CD4-positive, alpha-beta T cell treated with Interleukin-4 for 4 hours (primary cell): ENCODE data around the gene LRIT1.

Experiments
- DNase-seq: peaks from one replicate; pipeline ENCODE4 v3.0.0-alpha.2; 2020

Gene LRIT1

GRCh38 chr10:84248794-84249193 lies 7.4 kb upstream of the LRIT1 start:
- DNase-seq = no peak

GRCh38 chr10:84247496-84247895 lies 6.2 kb upstream of the LRIT1 start:
- no peak for DNase-seq

GRCh38 chr10:84244651-84245270 lies 3.4 kb upstream of the LRIT1 start, which contains the start of gene RGR:
Gene RGR (plus strand): TSS chr10:84245053. CDS start chr10:84245091, 38 bp downstream.
- no peak for DNase-seq

- DNase-seq = no peak
Measured at GRCh38 chr10:84243759-84244158, 2.4 kb upstream of the LRIT1 start.

GRCh38 chr10:84238909-84239308 lies 2.4 kb downstream of the LRIT1 start:
- no peak for DNase-seq

- DNase-seq = no peak
Measured at GRCh38 chr10:84237199-84238051, 3.9 kb downstream of the LRIT1 start.

GRCh38 chr10:84236807-84237198 lies 4.5 kb downstream of the LRIT1 start:
- DNase-seq = no peak

- DNase-seq = no peak
Measured at GRCh38 chr10:84235096-84235495, 6.2 kb downstream of the LRIT1 start.

GRCh38 chr10:84234479-84234878 lies 6.9 kb downstream of the LRIT1 start:
- DNase-seq = no peak

GRCh38 chr10:84233940-84234339 lies 7.4 kb downstream of the LRIT1 start:
- no peak for DNase-seq

- DNase-seq = no peak
Measured at GRCh38 chr10:84232376-84232775, 9.0 kb downstream of the LRIT1 start.

GRCh38 chr10:84230359-84230758 lies 11.0 kb downstream of the LRIT1 start:
- DNase-seq = no peak

GRCh38 chr10:84227810-84228209 lies 13.5 kb downstream of the LRIT1 start:
- no peak for DNase-seq

GRCh38 chr10:84226616-84227015 lies 14.7 kb downstream of the LRIT1 start:
- DNase-seq = no peak

- DNase-seq = no peak
Measured at GRCh38 chr10:84225427-84226173, 15.7 kb downstream of the LRIT1 start, which contains the start of gene LRIT2. Gene LRIT2 (minus strand): TSS chr10:84225544. CDS start chr10:84225520, 24 bp downstream.

- DNase-seq = no peak
Measured at GRCh38 chr10:84224411-84225028, 16.8 kb downstream of the LRIT1 start.

- no peak for DNase-seq
Measured at GRCh38 chr10:84221916-84222315, 19.4 kb downstream of the LRIT1 start.

- no peak for DNase-seq
Measured at GRCh38 chr10:84217746-84218145, 23.6 kb downstream of the LRIT1 start.

GRCh38 chr10:84216834-84217233 lies 24.5 kb downstream of the LRIT1 start:
- DNase-seq = no peak

GRCh38 chr10:84214612-84215235 lies 26.6 kb downstream of the LRIT1 start:
- DNase-seq = peak; percentile 23

- no peak for DNase-seq
Measured at GRCh38 chr10:84214046-84214572, 27.2 kb downstream of the LRIT1 start.

GRCh38 chr10:84213076-84213475 lies 28.3 kb downstream of the LRIT1 start:
- no peak for DNase-seq
